Stimulated activated naive CD8-positive, alpha-beta T cell treated with anti-CD3 and anti-CD28 coated beads, Interleukin-15, Interleukin-2, amounts not matched to agents 100 U/mL and 50 U/mL, for 24 hours (primary cell): ENCODE data around the gene RAD51D.
"Not testable (repeated sequence)": the region's sequence is repeated elsewhere in the genome, so short reads cannot be mapped to it uniquely, and the experiment has no call there.

ENCODE experiments used
- ATAC-seq: fragments of 150-1000 bp; cut with Tn5 transposase; one replicate; pipeline ENCODE4 v1.10.0; 2021
- DNase-seq: peaks from one replicate; pipeline ENCODE4 v3.0.0; 2021

RAD51D gene

DNA sequence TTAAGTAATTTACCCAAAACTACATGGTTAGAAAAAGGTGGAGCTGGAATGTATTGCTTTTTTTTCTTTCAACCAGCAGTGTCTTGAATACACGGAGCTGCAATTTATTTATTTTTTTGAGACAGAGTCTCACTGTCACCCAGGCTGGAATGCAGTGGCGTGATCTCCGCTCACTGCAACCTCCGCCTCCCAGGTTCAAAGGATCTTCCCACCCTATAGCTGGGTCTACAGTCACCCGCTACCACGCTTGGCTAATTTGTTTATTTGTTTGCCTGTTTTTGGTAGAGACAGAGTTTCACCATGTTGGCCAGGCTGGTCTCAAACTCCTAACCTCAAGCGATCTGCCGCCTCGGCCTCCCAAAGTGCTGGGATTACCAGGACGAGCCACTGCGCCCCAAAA is 29.0 kb downstream of the RAD51D start:
- not testable (repeated sequence) for DNase-seq, ATAC-seq

DNA sequence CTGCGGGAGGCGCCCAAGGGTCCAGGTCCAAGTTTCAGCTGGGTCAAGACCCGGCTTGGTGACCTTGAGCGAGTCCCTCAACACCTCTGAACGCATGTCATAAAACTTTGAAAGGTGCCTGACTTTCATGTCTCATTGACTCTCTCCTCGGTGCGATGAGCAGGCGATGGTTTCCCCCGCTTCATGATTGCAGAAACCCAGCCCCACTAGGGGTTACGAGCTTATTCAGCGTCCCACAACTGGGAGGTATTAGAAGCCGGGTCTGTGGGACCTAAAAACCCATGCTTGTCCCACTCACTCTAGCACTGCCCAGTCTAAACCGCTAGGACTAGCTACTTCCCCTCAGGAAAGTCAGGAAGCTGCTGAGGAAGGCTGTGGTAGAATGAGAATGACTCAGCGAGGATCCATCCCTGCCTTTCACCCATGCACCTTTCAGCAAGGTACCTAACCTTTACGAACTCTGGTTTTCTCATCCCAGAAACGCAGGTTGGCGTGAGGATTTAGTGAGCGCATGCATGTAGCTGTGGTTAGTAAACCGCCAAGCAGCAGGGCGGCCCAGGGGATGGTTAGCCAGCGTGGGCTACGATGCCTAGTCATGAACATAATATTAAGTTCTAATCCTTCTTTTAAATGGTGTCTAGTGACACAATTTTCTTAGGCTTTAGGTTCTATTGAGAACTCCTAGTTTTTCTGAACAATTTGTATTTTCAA is 29.9 kb downstream of the RAD51D start:
- ATAC-seq (peak; percentile 37), DNase-seq (peak; percentile 60)

DNA sequence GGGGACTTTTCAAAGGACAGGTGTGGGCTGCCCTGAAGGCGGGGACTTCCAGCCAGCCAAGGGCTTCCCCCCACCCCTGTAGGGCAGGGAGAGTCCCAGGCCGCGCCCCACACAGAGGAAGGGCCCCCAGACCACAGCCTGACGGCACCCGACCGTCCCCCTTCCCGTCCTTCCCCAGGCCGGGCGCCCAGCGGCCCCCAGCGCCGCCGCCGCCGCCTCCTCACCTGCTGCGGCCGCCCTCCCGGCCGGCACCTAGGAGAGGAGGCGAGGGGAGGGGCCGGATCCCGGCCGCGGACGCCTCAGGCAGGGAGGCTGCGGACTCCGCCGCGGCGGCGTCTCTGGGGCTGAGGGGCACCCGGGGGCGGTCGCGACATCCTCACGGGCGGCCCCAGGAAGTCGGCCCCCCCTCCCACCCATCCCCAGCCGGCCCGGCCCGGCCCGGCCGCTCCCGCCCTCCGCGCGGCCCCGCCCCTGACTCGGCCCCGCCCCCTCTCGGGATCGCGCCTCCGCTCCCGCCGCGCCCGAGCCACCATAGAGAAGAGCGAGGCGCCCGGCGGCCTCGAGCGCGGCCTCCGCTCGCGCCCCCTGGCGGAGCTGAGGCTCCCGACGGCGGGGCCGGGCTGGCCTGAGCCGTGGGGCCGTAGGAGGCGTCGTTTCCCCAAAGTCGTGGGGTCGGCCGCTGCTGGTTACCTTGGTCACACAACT is 30.6 kb downstream of the RAD51D start:
- peak; percentile 93 for DNase-seq
- peak; percentile 81 for ATAC-seq

DNA sequence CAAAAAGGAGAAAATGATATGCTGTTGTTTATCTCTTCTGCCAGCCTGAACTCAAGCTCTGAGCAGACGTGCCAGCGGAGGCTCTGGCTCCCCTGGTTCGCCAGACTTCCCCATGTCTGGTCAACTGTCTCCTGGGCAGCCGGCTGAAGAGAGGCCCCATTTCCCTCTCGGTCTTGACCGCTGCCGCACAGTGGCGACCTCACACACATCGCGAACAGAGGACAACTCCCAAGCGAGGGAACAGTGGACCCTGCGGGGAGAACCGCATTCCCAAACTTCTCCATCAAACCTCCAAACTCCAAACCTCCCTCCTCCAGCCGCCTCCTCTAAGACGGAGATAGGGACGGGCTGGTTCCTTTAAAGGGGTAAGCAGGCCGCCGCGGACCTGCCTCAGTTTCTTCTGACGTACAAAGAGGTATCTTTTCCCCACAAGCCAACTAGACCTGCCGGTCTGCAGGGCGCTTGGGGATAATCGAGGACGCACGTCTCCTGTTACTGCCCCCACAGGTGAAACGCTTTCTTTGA is 31.2 kb downstream of the RAD51D start:
- peak; percentile 41 for DNase-seq
- no peak for ATAC-seq

DNA sequence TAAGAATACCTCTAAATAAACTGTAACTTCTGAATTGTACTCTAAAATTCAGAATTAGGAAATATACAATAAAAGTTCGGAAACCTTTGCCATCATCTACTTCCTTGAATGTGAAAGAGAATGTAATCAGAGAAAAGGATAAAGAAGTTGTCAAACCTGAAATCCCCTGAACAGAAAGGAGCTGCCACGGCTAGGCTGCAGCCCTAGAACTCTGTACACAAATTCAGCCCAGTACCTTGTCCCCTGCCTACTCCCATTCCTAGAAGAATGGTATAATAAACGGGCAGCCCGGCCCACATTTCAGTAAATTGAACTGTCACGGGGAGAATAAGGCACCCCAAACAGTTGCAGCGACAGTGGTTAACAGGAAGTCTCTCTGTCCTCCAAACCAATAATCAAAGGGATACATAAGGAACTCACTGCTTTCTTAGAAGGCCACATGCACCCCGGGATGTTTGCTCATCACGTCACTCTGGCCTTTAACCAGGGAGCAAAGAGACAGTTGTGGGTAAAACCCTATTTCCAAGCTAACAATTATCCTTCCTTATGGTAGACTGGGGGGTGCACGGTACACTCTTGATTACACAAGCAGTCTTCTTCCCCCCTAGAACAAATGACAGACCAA is 31.8 kb downstream of the RAD51D start:
- DNase-seq (peak; percentile 42), ATAC-seq (no peak)

DNA sequence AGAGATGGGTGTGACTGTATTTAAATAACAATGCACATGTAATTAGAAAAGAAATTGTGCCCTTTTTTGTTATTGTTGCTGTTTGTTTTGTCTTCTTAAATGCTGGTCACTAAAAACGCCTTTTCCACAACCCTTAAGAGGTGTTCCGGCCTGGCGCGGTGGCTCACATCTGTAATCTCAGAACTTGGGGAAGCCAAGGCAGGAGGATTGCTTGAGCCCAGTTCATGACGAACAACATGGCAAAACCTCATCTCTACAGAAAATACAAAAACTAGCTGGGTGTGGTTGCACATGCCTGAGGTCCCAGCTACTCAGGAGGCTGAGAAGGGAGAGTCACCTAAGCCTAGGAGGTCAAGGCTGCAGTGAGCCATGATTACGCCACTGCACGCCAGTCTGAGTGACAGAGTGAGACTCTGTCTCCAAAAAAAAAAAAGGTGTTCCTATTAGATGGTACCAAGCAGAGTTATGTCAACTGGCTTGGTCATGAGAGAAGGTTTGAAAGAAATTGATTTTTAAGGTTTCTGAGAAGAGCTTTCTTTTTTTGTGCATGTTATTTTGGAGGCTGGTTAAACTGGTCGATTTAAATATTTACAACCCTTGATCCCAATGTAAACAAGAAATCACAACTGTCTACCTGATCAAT is 32.6 kb downstream of the RAD51D start:
- ATAC-seq (no peak), DNase-seq (no peak)

DNA sequence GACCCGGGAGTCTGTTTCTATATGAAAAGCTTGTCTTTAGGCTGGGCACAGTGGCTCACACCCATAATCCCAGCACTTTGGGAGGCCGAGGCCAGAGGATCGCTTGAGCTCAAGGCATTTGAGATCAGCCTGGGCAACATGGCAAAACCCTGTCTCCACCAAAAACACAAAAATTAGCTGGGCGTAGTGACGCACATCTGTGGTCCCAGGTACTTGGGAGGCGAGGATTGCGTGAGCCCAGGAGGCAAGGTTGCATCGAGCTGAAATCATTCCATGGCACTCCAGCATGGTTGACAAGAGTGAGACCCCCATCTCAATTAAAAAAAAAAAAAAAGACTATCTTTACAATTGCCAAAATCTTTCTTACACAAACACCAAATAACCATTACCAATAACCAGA is 33.5 kb downstream of the RAD51D start:
- DNase-seq, result no peak
- no peak for ATAC-seq

GRCh38 chr17:35084987-35085386 is 34.7 kb downstream of the RAD51D start:
- DNase-seq, result no peak

DNA sequence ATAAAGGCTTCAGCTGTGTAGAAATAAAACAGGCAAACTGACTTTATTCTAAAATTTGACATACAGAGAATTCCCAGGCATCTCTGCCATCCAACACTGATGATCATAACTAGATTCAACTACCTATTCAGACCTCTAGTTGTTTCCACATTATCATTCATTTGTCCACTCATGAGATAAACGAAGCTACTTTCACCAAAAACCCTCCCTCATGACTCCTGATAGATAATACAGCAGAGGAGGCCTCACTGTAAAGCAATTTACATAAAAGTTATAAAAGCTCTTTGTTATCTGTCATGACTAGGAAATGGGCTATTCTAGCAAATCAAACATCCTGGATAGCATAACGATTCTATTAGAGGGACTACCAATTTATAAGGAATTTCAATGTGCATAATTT is 36.6 kb downstream of the RAD51D start:
- ATAC-seq, result no peak

More at GRCh38 chr17:35084987-35085386, 34.7 kb downstream of the RAD51D start:
- no peak for ATAC-seq

DNA sequence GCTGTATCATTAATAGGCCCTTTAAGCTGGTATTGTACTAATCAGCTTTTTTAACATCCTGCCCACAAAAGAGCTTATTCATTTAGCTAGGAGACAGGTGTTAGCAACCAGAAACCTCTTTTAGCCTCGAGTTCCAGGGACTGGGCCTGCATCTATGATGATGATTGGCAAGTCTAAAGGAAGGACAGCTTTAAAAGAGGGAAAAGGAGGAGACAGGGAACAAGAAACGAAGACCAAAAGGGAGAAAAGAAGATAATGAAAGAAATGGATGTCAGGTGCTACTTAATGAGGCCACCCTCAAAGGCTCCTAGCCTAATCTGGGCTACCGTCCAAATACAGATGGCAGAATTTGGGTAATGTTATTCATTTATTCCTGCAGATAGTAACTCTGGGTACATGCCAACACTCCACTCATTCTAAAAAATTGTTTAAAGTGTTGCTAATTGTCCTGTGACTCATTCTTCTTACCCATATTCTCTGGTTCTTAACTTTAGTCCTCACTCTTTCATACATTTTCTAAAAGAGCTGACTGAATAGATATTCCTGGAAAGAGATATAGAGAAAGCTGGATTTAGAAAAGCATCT is 37.5 kb downstream of the RAD51D start:
- ATAC-seq, result peak; percentile 51
- no peak for DNase-seq

More for the DNA sequence above, 36.6 kb downstream of the RAD51D start:
- DNase-seq, result no peak

GRCh38 chr17:35081638-35082037 is 38.0 kb downstream of the RAD51D start:
- ATAC-seq (no peak), DNase-seq (no peak)

GRCh38 chr17:35080536-35080935 is 39.1 kb downstream of the RAD51D start:
- peak; percentile 30 for ATAC-seq

GRCh38 chr17:35079547-35080423 is 39.9 kb downstream of the RAD51D start:
- ATAC-seq (no peak), DNase-seq (no peak)

More at GRCh38 chr17:35080536-35080935, 39.1 kb downstream of the RAD51D start:
- DNase-seq, result no peak

DNA sequence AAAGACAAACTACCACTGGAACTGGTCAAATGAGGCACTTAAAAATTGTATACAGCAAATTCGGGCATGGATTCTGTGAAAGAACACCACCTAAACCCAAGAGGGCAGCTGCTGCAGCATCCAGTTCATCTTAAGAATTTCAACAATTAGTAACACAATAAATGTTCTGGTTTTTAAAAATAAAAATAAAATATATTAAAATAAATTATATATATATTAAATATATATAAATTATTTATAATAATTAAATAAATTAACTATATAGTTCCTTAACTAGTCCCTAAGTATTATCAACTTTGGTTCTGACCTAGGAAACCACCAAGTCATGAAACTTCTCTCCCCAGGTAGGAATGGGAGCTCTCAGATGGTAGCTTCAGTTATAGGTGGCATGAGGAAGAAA is 42.8 kb downstream of the RAD51D start:
- ATAC-seq, result no peak

DNA sequence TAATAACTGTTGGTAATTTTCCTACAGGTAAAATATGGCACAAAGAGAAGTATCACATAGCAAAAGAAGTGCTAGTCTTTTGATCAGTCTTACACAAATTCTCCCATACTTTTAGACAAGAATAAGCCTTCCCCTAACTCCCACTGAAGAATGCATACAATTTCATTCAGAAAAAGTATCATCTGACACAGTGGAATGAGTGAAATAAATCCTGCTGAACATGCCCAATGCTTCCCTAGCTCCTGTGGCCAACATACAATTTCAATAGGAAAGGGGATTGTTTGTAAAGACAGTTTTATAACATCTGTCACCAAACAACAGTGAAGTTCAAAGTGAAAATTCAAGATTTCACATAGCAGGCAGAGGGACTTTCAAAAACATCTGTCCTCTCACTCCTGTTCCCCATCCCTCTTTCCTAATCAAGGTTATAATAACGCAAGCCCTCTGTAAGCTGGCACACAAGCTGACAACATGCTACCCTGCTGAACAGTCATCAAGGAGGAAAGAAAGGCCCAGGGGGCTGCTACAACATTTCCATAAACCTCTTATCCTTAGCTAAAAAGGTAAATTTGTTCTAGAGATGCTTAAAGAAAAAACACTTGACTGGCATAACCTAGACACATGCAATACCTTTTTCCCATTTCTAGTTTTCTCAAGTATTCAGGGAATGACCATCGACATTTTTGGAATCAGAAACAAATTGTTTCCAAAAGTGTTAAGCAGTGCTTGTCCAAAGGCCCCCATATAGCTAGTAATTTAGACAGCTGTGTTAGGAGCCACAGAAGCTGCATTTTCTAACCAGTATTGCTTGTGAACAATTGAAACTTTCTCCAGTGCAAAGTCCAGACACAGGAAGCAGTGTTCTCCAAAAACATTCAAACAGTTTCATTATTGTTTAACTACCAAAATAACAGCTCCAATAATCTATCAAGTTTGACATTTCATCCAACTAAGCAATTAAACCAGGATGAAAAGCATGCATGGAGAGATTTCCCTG is 44.7 kb downstream of the RAD51D start:
- DNase-seq (no peak), ATAC-seq (no peak)

More for the DNA sequence above, 42.8 kb downstream of the RAD51D start:
- DNase-seq, result no peak

DNA sequence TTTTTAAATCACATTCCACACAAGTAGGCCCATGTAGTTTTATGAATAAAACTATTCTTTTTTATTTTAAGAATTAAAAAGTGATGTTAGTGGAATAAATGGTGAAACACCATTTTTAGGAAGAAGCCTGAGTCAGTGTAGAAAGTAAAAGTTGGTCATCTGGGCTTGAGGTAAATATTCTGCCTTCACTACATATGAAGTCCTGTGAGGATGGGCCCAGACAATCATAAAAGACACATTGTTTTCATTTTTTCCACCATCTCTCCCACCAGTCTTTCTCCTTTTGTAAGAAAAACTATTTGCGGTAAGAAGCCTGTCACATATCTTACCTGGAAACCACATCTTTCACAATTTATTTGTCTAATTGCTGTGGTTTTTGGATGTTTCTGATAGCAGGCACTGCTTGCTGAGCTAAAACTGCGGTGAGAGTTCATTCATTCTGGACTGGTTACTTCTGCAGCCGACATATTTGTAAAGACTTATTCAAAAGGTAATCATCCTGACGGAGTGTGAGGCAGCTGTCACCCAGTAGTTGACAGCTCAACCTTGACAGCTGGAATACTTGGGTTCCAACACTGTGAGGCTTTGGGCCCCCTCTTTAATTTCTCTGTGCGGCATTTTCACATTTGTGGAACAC is 45.6 kb downstream of the RAD51D start:
- DNase-seq (no peak), ATAC-seq (peak; percentile 66)

DNA sequence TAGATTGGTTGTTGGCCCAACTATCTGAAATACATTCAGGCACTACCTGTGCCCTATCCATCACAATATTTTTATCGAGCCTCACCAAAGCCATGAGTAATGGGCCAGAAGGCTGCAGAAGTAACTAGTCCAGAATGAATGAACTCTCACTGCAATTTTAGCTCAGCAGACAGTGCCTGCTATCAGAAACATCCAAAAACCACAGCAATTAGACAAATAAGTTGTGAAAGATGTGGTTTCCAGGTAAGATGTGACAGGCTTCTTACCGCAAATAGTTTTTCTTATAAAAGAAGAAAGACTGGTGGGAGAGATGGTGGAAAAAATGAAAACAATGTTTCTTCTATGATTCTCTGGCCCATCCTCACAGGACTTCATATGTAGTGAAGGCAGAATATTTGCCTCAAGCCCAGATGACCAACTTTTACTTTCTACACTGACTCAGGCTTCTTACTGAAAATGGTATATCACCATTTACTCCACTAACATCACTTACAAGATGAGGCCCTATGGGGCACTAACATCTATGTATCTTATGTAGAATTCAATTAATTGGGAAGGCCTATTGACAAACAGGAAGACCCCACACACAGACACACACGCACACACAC is 46.4 kb downstream of the RAD51D start:
- DNase-seq (no peak), ATAC-seq (peak; percentile 73)

DNA sequence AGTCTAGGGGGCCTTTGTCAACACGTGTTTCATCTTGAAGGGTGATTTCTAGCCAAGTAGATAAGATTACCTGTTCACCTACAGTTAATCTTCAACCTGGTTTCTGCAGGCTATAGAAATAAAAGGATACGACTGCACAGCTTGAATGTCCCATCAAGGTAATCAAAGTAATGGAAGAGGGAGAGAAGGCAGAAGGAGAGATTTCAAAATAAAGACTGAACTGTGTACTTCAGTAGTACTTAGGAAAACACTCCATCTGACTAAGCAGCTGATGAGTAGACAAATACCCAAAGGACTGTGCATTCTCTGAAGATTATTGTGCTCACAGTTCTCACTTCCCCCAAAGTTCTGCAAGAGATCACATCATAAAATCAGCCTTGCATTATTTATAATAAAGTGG is 50.3 kb downstream of the RAD51D start:
- no peak for ATAC-seq
- no peak for DNase-seq

DNA sequence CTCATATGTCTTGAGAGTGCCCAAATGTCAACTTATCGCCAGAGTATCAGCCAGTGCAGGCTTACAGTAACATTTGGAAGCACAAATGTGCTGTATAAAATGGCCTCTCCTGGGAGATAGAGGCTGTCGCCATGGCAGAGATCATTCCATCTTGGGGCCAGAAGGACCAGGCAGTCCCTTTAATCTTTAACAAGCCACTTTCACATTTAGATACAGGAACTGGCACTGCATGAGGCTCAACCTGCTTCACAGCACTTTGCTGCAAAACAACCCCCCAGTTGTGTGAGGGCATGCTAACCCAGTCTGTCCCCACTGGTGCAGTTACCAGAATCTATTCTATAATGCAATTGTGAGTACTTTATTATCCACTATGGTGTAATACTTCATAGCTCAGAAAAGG is 51.4 kb downstream of the RAD51D start:
- DNase-seq (no peak), ATAC-seq (no peak)
